Stimulated activated CD8-positive, alpha-beta memory T cell treated with anti-CD3 and anti-CD28 coated beads, Interleukin-7, amount 100 ng/mL, for 48 hours (primary cell): ENCODE results near the gene MVK.

Experiments
- DNase-seq, 2 donors: peaks; one replicate each; pipeline ENCODE4 v3.0.0-alpha.2; 2020; ENCODE audit warnings: low read depth in 1 of 2; ENCODE audit errors: extremely low read depth in 1 of 2

MVK gene

GRCh38 chr12:109605599-109606228, 32.1 kb downstream of the MVK start:
- no peak for DNase-seq

- no peak for DNase-seq
Observed at GRCh38 chr12:109606320-109607028, 32.9 kb downstream of the MVK start.

GRCh38 chr12:109607618-109608017, 34.0 kb downstream of the MVK start:
- DNase-seq: no peak

GRCh38 chr12:109608270-109608669, 34.7 kb downstream of the MVK start:
- DNase-seq: no peak

- DNase-seq: no peak
Observed at GRCh38 chr12:109608793-109609192, 35.2 kb downstream of the MVK start.

GRCh38 chr12:109609342-109609741, 35.7 kb downstream of the MVK start:
- no peak for DNase-seq

GRCh38 chr12:109610523-109610922, 36.9 kb downstream of the MVK start:
- no peak for DNase-seq

GRCh38 chr12:109611223-109611622, 37.6 kb downstream of the MVK start:
- no peak for DNase-seq

GRCh38 chr12:109612003-109612402, 38.4 kb downstream of the MVK start:
- no peak for DNase-seq

- DNase-seq: no peak
Observed at GRCh38 chr12:109612975-109613502, 39.4 kb downstream of the MVK start.

GRCh38 chr12:109613649-109614455, 40.3 kb downstream of the MVK start:
- DNase-seq: no peak

GRCh38 chr12:109615556-109616229, 42.1 kb downstream of the MVK start:
- no peak for DNase-seq

- DNase-seq: no peak
Observed at GRCh38 chr12:109617491-109617890, 43.9 kb downstream of the MVK start.

- DNase-seq: no peak
Observed at GRCh38 chr12:109618082-109618481, 44.5 kb downstream of the MVK start.

GRCh38 chr12:109619002-109619604, 45.5 kb downstream of the MVK start:
- DNase-seq: no peak

- no peak for DNase-seq
Observed at GRCh38 chr12:109621211-109621694, 47.7 kb downstream of the MVK start.

- DNase-seq: no peak
Observed at GRCh38 chr12:109621901-109622364, 48.3 kb downstream of the MVK start.

GRCh38 chr12:109624467-109624866, 50.9 kb downstream of the MVK start:
- DNase-seq: no peak

GRCh38 chr12:109625131-109625559, 51.6 kb downstream of the MVK start:
- no peak for DNase-seq

- no peak for DNase-seq
Observed at GRCh38 chr12:109625749-109626377, 52.3 kb downstream of the MVK start.
